GM19468 (cell line): ENCODE data around the gene EVA1C.
"Not testable (repeated sequence)": the region's sequence is repeated elsewhere in the genome, so short reads cannot be mapped to it uniquely, and the experiment has no call there.

Experiments
- ATAC-seq: cut with Tn5 transposase; IDR thresholded peaks from one replicate; pipeline ENCODE4 v1.9.1; 2021; ENCODE audit warnings: mild to moderate bottlenecking, moderate library complexity, moderate number of reproducible peaks; ENCODE audit not compliant: unreplicated experiment; ENCODE audit errors: extremely low read depth

EVA1C gene

DNA sequence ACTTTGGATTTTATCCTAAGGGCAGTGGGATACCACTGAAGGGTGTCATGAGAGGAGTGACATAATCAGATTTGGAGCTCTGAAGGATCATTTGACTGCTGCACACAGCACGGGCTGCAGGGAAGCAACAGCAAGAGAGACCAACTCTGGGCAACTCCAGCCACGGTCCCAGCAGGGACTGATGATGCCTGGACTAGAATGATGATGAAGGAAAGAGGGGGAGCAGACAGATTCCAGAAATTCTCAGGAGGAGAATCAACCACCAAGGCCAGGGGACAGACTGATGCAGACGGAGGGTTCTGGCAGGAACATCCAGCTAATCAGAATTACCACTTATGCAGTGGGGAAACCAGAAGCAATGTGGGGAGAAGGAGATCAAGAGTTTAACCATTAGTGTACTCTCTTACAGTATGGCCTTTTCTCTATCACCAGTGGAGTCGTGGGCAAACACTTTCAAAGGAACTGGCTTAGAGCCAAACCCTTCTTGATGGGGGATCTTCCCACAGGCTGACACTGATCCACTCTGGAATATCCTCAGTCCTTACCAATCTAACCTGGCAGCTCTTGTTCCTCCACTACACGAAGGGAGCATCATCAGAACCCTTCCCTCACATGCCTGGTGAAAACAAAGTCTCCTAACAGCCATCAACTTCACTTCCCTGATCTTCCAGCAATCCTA lies 23.0 kb upstream of the EVA1C start:
- no peak for ATAC-seq

DNA sequence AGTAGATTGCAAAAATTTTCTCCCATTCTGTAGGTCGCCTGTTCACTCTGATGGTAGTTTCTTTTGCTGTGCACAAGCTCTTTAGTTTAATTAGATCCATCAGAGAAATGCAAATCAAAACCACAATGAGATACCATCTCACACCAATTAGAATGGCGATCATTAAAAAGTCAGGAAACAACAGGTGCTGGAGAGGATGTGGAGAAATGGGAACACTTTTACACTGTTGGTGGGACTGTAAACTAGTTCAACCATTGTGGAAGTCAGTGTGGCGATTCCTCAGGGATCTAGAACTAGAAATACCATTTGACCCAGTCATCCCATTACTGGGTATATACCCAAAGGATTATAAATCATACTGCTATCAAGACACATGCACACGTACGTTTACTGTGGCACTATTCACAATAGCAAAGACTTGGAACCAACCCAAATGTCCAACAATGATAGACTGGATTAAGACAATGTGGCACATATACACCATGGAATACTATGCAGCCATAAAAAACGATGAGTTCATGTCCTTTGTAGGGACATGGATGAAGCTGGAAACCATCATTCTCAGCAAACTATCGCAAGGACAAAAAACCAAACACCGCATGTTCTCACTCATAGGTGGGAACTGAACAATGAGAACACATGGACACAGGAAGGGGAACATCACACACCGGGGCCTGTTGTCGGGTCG lies 21.8 kb upstream of the EVA1C start:
- ATAC-seq: not testable (repeated sequence)

DNA sequence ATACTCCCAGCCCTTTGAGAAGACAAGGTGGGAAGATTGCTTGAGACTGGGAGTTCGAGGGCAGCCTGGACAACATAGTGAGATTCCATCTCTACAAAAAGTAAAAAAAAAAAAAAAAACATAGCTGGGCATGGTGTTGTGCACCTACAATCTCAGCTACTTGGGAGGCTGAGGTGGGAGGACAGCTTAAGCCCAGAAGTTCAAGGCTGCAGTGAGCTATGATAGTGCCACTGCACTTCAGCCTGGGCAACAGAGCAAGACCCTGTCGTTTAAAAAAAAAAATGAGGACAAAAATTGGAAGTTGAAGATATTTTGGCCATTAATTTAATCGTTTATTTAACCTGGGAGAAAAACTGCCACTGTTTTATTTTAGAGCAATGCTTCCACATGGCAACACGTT lies 20.8 kb upstream of the EVA1C start:
- no peak for ATAC-seq

DNA sequence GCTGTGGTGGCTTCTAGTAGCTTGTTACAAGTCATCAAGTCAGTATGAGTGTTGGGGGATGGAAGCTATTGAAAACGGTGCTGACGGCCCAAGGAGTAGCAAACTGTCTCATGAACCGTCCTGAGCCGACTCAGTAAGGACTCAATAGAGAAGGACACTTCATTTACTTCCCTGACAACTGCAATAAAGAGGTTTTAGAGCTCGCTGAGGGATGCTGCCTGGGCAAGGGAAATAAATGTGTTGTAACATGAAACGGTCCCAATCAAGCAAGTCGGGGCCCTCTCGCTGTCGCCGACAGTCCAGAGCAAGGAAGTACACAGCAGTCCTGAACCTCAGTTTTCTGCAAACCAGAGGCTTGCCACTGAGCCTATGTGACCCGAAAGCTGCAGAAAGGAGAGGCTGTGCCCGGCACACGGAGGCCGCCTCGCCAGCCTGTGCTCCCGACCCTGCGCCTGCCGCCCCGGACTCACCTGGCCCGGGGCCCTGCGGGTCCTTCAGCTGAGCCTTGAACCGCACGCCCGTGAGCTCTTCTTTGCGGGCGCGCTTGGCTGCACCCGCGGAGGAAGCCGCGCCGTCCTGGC lies 20.1 kb upstream of the EVA1C start:
- no peak for ATAC-seq

DNA sequence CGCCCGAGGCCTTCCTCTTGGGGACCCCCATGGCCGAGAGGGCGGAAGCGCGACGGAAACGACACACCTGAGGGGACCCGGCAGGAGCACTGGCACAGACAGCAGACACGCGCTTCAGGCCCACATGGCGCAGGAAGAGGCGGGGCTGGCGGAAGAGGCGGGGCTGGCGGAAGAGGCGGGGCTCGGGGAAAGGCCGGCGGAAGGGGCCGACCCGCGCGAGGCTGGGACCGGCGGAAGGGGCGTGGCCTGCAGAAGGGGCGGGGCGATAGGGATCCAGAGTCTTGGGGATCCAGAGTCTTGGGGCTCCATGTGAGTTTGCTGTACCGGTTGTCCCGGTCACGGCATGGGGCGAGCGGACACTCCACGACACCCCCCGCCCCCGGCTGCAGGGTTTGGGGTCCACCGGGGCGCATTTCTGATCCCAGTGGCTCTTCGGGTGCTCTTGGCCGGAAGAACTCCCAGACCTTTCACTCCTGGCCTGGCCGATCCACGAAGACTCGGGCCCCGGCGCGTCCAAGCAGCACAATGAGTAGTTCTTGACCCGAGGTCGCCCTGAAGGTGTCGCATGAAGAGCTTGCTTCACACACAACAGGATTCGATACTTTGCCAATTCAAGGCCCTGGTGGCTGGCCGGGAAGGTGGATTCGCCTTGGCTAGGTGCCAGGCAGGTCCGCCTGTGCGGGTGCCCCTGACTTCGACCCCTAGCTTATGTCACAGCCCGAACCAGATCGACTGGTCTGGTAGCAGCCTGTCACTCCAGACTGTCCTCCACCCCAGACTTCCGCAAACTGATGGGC lies 19.4 kb upstream of the EVA1C start, which contains the start of gene URB1:
TSS of gene URB1 (minus strand) at position 133 of the 797 bp plus-strand sequence. CDS start at position 31, 102 bp downstream.
- peak; percentile 81 for ATAC-seq

DNA sequence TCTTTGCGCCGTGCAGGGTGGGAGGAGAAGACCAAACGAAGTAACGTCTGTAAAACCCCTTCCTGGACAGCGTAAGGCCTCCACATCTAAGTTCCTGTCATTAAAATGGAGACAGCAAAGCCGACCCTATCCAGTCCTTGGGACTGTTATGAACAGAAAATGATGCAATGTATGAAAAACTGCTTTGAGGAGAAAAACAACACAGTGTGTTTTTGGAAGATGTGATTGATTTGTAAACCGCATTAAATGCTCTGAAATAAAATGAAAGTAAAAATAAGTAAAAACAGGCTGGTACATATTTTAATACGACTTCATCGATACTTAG lies 18.9 kb upstream of the EVA1C start:
- no peak for ATAC-seq

DNA sequence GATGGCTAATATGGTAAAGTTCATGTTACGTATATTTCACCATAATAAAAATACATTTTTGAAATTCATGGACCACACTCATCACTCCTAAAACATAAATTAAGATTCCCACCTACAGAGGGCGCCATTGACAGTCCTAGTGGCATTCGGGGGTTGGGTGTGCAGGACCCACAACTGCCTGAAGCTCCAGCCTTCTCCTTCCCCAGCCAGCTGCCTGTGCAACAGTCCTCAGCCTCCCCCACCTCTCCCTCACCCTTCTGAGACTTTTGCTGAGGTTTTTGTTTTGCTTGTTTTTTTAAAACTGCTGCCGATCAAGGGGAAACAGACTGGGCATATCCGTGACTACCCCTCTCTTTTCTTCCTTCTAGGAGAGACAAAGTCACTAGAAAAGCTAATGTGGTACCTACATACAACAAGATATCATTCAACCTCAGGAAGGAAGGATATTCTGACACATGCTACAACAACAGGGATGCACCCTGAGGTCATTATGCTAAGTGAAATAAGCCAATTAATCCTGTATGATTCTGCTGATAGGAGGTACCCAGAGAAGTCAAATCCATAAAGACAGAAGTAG lies 9.2 kb upstream of the EVA1C start:
- ATAC-seq: no peak

DNA sequence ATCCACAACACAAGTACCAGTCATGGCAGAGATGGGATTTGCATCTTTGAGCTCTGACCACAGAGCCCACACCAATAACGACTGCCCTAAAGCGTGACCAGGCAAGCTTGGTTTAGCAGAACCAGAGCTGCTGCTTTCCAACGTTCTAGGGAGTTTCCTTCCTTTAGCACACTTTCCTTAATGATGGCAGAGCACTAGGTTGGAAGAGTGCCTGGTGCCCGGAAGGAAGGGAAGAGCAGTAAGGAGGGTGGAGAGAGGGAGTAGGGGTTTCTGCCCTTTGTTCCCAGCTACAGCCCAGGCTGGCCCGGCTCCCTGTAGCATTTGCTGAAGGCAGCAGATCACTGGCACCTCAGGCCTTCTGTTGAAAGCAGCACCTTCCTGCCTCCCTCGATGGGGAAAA lies 6.1 kb upstream of the EVA1C start:
- ATAC-seq: no peak

DNA sequence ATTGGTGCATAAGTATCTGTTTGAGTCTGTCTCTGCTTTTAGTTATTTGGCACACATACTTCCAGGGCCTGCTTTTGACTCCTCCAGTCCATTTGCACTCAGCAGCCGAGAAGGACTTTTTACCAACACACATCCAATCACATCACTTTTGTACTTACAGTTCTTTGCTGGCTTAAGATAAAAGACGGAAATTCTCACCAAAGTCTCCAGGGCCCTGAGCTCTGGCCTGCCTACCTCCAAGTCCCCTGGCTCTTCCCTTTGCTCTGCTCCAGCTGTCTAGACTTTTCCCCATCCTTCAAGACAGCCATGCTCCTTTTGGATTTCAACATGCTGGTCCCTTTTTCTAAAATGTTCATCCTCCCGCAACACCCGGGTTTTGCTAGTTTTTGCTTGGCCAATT lies 2.2 kb upstream of the EVA1C start:
- ATAC-seq: no peak

DNA sequence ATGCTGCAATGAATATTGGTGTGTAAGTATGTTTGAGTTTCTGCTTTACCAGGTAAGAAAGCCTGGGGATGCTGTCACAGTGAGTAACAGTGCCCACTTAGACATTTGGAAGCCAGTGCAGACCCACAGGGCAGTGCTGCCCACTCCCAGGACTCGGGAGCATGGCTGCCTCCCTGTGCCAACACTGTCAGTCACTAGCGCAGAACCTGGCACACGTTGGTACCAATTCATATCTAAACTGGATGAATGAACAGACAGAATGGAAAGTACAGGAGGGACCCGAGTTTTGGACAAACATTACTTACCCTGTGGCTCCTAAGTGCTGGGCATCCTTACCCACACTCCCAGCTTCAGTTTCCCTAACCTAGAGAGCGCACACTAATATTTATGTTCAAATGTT lies 1.6 kb upstream of the EVA1C start:
- ATAC-seq: no peak

DNA sequence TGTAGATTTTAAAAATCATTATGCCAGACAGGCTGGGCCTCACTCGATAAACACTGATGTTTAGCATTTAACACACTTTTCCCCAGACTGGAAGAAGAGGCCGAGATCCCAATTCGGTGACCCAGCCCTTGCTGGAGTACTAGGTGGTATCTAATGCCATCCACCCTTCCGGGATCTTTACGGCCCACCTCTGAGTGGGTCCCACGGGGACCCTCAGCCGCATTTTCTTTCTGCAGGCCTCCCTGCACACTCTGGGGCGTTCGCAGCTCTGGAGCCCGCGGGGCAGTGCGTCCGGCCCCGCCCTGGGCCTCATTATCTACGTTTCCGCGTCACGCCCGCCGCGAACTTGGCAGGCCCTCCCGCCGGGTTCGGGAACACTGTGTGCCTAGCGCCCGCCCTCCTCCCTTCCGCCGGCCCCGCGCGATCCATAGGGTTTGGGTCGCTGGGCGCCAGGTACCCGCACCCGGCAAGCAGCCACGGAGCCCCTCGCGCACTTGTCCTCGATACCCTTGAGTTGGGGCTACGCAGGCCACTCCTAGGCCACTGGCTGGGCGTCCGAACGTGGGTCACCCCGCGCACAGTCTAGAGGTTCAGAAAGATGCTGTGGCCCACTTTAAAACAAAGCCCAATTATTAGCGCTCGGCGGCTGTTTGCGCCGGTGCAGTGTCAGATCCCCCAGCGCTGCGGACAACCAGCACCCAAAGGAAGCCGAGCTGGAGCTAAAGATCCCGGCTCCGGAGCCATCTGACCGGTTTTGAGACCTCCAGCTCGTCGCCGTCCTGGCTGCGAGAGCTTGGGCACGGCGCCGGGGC lies 950 bp upstream of the EVA1C start:
- ATAC-seq: no peak

DNA sequence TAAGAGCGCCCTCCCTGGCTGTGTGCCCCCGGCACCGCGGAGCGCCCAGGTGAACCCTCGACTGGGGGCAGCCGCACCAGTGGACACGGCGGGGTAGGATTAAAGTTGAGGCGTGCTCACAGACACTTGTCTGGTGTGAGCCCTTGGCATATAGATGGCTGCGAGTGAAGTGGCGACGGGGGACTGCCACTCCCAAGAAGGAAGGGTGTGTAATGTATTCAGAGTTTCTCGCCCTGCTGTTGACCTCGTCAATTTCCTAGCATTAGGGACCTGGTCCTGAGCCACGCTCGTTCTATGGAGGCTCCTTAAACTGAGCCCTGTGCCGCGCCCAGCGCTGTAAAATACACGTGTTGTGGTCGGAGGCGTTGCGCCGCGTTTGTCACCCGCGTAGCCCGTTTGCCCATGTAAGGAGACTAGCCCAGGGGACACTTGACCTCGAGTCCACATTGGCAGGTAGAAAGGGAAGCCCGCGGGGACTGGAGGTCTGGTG lies 554 bp downstream of the EVA1C start:
- ATAC-seq: no peak

DNA sequence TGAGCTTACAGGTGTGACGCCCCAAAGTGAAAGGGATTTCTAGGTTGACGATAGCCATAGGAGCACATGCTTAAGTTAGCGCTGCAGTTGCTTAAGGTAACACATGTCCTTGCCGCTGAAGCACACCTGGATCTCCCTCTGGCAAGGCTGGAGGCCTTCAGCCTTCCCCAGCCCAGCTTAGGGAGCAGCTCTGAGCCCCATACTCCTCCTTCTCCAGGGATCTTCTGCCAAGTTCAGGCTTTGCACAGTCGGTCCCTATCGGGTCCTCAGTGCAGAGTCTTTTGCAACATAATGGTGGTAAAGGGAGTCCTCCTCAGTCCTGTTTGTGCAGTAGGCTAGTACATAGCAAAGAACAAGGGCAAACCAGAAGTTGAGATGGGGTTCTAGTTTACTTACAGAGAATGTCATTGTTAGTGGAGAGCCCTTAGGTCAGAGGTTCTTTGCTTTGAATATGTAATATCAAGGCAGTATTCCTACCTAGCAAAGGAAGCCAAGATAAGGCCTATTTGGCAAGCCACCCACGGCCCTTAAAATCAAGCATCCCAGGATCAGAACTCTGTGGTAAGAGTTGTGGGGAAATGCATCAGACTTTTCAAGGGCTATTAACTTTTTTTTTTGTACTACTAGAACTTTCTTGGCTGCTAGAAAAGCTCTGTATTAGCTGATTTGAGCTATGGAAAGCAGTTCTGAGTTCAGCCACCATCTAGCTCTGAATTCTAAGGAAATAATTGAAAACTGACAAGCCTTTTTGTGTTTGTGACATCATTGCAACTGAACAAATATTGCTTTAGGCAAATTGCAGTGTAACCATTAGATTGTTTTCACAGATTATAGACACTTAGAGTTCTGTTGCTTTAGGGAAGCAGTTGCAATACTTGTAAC lies 1.4 kb downstream of the EVA1C start:
- no peak for ATAC-seq

DNA sequence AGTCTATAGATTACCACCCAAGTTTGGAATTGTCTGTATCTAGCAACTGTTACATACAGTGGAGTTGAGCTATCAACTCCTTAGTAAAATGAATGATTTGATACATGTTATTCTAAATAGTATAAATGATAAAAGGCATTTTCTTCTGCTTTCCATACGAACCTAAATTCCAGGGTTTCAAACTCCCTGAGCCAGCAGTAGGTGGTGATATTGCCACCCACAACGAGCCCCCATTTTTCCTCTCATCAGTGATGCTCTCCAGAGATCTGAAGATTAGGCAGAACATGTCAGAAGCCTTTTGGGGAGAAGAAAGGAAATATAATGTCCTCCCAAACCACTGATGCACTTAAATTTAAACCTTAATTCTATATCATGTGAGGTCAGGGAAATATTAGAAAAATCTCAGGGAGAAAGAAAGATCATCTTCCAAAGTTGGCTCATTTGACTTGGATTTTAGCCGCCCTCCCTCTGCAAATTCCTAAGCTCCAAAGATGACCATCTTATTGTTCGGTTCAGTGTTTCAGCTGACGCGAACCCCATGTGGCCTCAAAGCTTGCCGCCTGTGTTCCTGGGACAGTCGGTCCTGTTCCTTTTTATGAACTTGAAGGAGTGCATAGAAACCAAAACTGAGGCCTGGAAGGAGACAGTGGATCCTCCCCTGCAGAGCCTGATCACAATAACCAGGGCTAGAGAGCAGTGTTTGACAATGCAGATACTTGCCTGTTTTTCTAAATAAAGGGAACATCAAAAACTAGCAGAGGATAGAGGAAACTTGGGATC lies 2.3 kb downstream of the EVA1C start:
- ATAC-seq: no peak

DNA sequence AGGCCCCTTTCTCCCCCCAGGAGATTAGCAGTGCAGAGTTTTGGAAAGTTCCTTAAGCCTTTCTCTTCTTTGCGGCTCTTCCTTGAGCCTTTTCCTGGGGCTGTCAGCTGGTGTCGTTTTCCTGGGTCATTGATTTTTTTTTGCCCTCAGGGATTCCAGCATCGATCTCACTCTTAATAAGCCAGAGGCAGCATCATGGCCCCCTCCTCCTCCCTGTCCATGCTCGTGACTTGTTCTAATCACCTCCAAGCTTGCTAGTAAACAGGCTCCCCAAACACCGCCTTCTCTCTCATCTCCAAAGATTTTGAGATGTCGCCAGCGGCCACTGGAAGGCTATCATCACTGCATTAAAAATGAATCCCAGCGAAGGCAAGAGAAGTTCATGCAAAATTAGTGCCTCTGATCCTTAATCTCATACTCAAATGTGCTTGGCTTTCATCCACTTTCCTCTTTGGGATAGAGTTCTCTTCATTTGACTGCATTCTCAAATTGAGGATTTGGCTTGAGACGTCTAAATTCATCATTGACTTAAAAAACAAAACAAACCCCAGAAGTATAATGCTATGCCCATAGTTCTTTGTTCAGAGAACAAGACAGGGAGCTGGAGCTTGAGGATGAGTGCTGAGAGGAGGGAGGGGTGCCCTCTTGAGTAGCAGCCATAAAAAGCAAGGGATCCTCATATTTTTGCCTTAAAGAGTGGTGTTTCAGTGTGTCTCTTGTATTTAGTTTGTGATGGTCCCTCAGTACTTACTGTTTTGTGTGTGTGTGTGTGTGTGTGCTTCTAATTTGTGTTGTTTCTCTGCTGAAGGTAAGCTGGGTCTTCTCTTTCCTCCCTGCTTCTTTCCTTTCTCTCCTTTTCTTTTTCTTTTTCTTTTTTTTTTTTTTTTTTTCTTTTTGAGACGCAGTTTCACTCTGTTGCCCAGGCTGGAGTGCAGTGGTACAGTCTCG lies 3.2 kb downstream of the EVA1C start:
- ATAC-seq: no peak

DNA sequence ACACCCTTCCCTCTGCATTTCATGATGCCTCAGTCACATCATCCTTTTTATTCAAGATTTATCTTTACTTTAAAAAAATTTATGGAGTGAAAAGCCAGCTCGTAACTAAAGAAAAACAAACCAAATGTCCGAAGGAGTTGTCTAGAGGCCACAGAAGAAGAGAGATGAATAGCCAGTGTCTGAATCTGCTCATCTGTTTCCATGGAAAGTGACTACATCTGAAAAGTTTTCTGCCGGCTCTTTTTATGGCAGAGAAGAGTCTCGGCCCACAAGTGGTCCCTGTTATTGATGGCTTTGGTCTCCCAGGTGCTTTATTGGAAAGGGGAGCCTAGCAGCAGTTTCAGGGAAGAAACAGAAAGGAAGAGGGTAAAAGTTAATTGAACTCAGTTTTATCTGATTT lies 5.6 kb downstream of the EVA1C start:
- ATAC-seq: no peak

DNA sequence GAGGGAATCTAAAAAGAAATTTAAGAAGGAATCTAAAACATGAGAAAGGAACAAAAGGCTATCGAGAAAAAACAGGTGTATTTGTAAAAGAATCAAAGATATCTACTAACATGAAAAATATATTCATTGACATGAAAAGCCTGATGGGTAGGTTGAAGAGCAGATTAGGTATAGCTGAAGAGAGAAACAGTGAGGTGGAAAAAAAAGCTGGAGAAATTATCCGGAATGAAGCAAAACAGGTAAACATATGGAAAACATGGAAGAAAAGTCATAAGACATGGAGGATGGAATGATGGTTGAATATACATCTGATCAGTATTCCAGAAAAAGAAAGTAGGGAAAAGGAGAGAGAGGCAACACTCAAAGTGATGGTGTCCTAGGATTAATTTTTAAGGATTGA lies 9.6 kb downstream of the EVA1C start:
- ATAC-seq: no peak
